ENCODE results near the gene TCERG1L. TPM values are rescaled to one million over a fixed set of nuclear protein-coding genes. Genes with fewer than 3 reads are reported as not detected.

TCERG1L gene
- total RNA-seq, 2 donors from 2014 or later: 1.6 to 4.5 TPM

DNA sequence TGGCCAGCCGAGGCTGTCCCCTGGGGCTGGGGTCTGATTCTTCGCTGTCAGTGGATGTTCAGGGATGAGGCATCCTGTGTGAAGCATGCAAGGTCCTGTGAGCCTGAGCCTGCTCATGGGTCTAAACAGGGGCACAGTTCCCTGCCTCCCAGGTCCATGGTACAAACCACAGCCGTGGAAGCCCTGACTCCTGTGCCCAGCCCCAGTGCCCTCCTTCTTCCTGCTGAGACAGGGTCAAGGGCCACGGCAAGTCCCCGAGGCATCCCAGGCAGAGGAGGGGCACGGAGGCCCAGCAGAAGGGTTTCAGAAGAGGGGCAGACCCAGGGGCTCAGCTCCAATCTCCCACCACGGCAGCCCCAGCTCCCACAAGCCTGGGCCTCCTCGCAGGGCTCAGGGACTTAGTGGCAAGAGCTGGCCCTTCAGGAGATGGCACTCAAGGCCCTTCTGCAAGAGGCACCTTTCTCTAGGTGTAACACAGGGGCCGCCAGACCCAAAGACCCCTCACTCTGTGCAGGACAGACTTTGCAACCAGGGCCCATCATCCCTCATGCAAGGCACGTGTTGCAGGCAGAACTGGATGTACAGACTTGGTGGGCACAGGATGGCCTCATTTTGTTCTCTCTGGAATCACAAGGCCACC, 248.8 kb downstream of the TCERG1L start:
- Mint-ChIP-seq H3K4me3 (no peak overlapping the region), H3K36me3 (ENCODE audit: low read depth) (no peaks in the 10 kb centered on the region), H3K27me3 (ENCODE audit: insufficient read depth) (peaks cover 4% of the 10 kb centered on the region), H3K4me1 (peaks cover 18% of the 10 kb centered on the region), H3K9me3 (peaks cover 16% of the 10 kb centered on the region), H3K27ac (no peak overlapping the region)
- no peak overlapping the region for H3K27ac ChIP-seq (ENCODE audit: low read depth, low read length)
- TF ChIP-seq, protein P1, sequence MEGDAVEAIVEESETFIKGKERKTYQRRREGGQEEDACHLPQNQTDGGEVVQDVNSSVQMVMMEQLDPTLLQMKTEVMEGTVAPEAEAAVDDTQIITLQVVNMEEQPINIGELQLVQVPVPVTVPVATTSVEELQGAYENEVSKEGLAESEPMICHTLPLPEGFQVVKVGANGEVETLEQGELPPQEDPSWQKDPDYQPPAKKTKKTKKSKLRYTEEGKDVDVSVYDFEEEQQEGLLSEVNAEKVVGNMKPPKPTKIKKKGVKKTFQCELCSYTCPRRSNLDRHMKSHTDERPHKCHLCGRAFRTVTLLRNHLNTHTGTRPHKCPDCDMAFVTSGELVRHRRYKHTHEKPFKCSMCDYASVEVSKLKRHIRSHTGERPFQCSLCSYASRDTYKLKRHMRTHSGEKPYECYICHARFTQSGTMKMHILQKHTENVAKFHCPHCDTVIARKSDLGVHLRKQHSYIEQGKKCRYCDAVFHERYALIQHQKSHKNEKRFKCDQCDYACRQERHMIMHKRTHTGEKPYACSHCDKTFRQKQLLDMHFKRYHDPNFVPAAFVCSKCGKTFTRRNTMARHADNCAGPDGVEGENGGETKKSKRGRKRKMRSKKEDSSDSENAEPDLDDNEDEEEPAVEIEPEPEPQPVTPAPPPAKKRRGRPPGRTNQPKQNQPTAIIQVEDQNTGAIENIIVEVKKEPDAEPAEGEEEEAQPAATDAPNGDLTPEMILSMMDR (conservative IDR thresholded peaks at IDR 0.05): no peak
- H3K27me3 ChIP-seq (ENCODE audit: control insufficient read depth, insufficient read depth, low read length, poor library complexity, severe bottlenecking): no peaks in the 10 kb centered on the region
- peaks cover 2% of the 10 kb centered on the region for H3K4me1 ChIP-seq (ENCODE audit: control insufficient read depth, insufficient read depth, low read length)
- peaks cover 13% of the 10 kb centered on the region for H3K9me3 ChIP-seq (ENCODE audit: control insufficient read depth, low read length)
- no peaks in the 10 kb centered on the region for H3K36me3 ChIP-seq (ENCODE audit: control insufficient read depth, insufficient read depth, low read length)
- no peak for DNase-seq
- WGBS, 2 experiments (ENCODE audit: insufficient coverage in 1 of 2, insufficient read length in 1 of 2): 84 to 89% methylated on average over 5 to 10 of the region's 10 CpGs
- H3K9ac ChIP-seq (ENCODE audit: extremely low read depth, low read length, poor library complexity, severe bottlenecking): no peak overlapping the region
- no peak overlapping the region for H3K4me3 ChIP-seq (ENCODE audit: low read length)

DNA sequence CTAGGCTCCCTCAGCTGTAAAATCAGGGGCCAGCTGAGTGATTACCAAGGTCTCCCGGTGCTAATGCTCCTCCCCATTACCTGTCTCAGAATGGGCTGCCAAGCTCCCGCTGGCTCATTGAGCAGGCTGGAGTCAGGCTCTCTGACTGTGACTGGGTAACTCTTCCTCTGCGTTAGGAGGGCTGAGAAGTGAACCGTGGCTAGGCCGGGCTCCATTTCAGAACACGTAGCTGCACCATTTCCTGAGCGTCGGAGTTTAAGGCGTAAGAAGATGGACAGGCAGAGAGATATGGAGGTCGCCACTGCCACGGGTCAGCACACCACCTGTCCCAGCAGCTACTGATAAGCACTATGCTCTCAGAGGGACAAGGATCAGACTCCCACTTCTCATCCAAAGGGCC, 250.3 kb downstream of the TCERG1L start:
- TF ChIP-seq, protein P1 (conservative IDR thresholded peaks at IDR 0.05): no peak
- Histone ChIP-seq H3K27ac (ENCODE audit: low read depth, low read length) (no peak overlapping the region), H3K27me3 (ENCODE audit: control insufficient read depth, insufficient read depth, low read length, poor library complexity, severe bottlenecking) (no peaks in the 10 kb centered on the region), H3K9me3 (ENCODE audit: control insufficient read depth, low read length) (peaks cover 13% of the 10 kb centered on the region), H3K36me3 (ENCODE audit: control insufficient read depth, insufficient read depth, low read length) (no peaks in the 10 kb centered on the region), H3K4me1 (ENCODE audit: control insufficient read depth, insufficient read depth, low read length) (peaks cover 2% of the 10 kb centered on the region), H3K9ac (ENCODE audit: extremely low read depth, low read length, poor library complexity, severe bottlenecking) (no peak overlapping the region), H3K4me3 (ENCODE audit: low read length) (no peak overlapping the region)
- 78 to 87% methylated on average over 6 to 11 of the region's 11 CpGs for WGBS, 2 experiments (ENCODE audit: insufficient coverage in 1 of 2, insufficient read length in 1 of 2)
- H3K27ac Mint-ChIP-seq: no peak overlapping the region
- no peak for DNase-seq
- H3K4me3 Mint-ChIP-seq: no peak overlapping the region
- H3K4me1 Mint-ChIP-seq: peaks cover 15% of the 10 kb centered on the region
- no peaks in the 10 kb centered on the region for H3K36me3 Mint-ChIP-seq (ENCODE audit: low read depth)
- peaks cover 5% of the 10 kb centered on the region for H3K27me3 Mint-ChIP-seq (ENCODE audit: insufficient read depth)
- H3K9me3 Mint-ChIP-seq: peaks cover 17% of the 10 kb centered on the region

DNA sequence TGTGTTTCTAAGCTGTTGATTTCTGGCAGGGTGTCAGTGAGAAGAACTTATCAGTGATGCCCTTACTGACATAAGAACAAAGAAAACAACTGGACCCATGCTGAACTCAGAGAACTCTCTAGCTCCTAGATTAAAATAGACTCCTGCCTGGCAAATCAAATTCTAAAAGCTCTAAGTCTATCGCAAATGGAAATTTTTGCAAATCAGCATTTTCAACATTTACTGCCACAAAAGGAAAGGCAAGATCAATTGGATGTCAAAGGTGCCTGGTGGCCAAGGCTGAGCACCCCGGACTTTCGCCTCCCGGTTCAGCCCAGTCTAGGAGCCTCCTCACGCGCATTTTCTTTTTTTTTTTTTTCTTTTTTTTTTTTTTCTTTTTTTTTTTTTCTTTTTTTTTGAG, 251.6 kb downstream of the TCERG1L start:
- Mint-ChIP-seq H3K36me3 (ENCODE audit: low read depth) (no peaks in the 10 kb centered on the region), H3K9me3 (peaks cover 17% of the 10 kb centered on the region), H3K27me3 (ENCODE audit: insufficient read depth) (peaks cover 13% of the 10 kb centered on the region), H3K4me3 (no peak overlapping the region), H3K27ac (no peak overlapping the region), H3K4me1 (peaks cover 6% of the 10 kb centered on the region)
- Histone ChIP-seq H3K4me1 (ENCODE audit: control insufficient read depth, insufficient read depth, low read length) (no peaks in the 10 kb centered on the region), H3K36me3 (ENCODE audit: control insufficient read depth, insufficient read depth, low read length) (no peaks in the 10 kb centered on the region), H3K4me3 (ENCODE audit: low read length) (no peak overlapping the region), H3K27ac (ENCODE audit: low read depth, low read length) (no peak overlapping the region), H3K9me3 (ENCODE audit: control insufficient read depth, low read length) (peaks cover 13% of the 10 kb centered on the region), H3K27me3 (ENCODE audit: control insufficient read depth, insufficient read depth, low read length, poor library complexity, severe bottlenecking) (no peaks in the 10 kb centered on the region), H3K9ac (ENCODE audit: extremely low read depth, low read length, poor library complexity, severe bottlenecking) (no peak overlapping the region)
- TF ChIP-seq, protein P1 (conservative IDR thresholded peaks at IDR 0.05): no peak
- WGBS, 2 experiments (ENCODE audit: insufficient coverage in 1 of 2, insufficient read length in 1 of 2): 99% methylated on average over 6 of the region's 6 CpGs; no CpG with 5 or more reads in 1 of the 2 experiments
- DNase-seq: no peak

Data from endodermal cell (in vitro differentiated cells).